ENCODE results near the gene MAP2K2. TPM values are rescaled to one million over a fixed set of nuclear protein-coding genes. Genes with fewer than 3 reads are reported as not detected.

The MAP2K2 gene
- total and polyA plus RNA-seq, 2 donors: 54.7 to 103 TPM

DNA sequence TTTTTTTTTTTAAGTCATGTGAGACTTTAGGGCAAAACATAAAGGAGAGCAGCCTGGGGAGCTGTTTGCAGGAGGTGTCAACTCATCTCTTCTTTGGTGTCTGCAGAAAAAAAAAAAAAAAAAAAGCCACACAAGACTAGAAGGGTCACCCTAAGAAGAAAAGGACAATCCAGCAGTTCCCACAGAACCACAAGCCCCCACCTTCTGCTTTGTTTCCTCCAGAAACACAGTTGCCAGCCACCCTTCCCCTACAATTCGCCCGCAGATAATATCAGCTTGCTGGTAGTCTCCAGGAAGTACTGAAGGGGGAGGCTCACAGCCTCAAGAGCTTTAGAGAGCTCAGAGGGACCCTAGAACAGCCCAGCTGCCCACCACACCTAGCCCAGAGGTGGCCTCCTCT lies 34.9 kb downstream of the MAP2K2 start:
- Histone ChIP-seq H3K27ac (ENCODE audit: low read depth) (peak overlapping the region; percentile 86), H3K4me3 (ENCODE audit: low read depth, low read length) (no peak overlapping the region), H3K4me1 (ENCODE audit: insufficient read depth) (peaks cover 2% of the 10 kb centered on the region), H3K36me3 (ENCODE audit: insufficient read depth) (peaks cover 3% of the 10 kb centered on the region)
- 67% methylated on average over 2 of the region's 2 CpGs for WGBS
- DNase-seq (ENCODE audit: extremely low spot score): no peak

- WGBS: 80% methylated on average over 31 of the region's 31 CpGs
- Histone ChIP-seq H3K36me3 (ENCODE audit: insufficient read depth) (peaks cover 2% of the 10 kb centered on the region), H3K4me1 (ENCODE audit: insufficient read depth) (peaks cover 2% of the 10 kb centered on the region), H3K27ac (ENCODE audit: low read depth) (peak overlapping the region; percentile 56), H3K4me3 (ENCODE audit: low read depth, low read length) (no peak overlapping the region)
- no peak for DNase-seq (ENCODE audit: extremely low spot score)
These were observed 35.9 kb downstream of the MAP2K2 start for GRCh38 chr19:4087787-4088679.

GRCh38 chr19:4086411-4086867 lies 37.5 kb downstream of the MAP2K2 start:
- Histone ChIP-seq H3K27ac (ENCODE audit: low read depth) (no peak overlapping the region), H3K4me3 (ENCODE audit: low read depth, low read length) (no peak overlapping the region)
- 51% methylated on average over 17 of the region's 17 CpGs for WGBS

GRCh38 chr19:4084547-4084877 lies 39.4 kb downstream of the MAP2K2 start:
- Histone ChIP-seq H3K4me1 (ENCODE audit: insufficient read depth) (peaks cover 2% of the 10 kb centered on the region), H3K4me3 (ENCODE audit: low read depth, low read length) (no peak overlapping the region), H3K36me3 (ENCODE audit: insufficient read depth) (no peaks in the 10 kb centered on the region), H3K27ac (ENCODE audit: low read depth) (peak overlapping the region; percentile 75)
- no peak for DNase-seq (ENCODE audit: extremely low spot score)
- 62% methylated on average over 8 of the region's 8 CpGs for WGBS

More at GRCh38 chr19:4086411-4086867, 37.5 kb downstream of the MAP2K2 start:
- no peak for DNase-seq (ENCODE audit: extremely low spot score)
- Histone ChIP-seq H3K36me3 (ENCODE audit: insufficient read depth) (peaks cover 2% of the 10 kb centered on the region), H3K4me1 (ENCODE audit: insufficient read depth) (peaks cover 2% of the 10 kb centered on the region)

- DNase-seq (ENCODE audit: extremely low spot score): no peak
- WGBS: 56% methylated on average over 28 of the region's 28 CpGs
- peak overlapping the region; percentile 75 for H3K27ac ChIP-seq (ENCODE audit: low read depth)
- no peaks in the 10 kb centered on the region for H3K36me3 ChIP-seq (ENCODE audit: insufficient read depth)
- H3K4me1 ChIP-seq (ENCODE audit: insufficient read depth): peaks cover 3% of the 10 kb centered on the region
- H3K4me3 ChIP-seq (ENCODE audit: low read depth, low read length): no peak overlapping the region
These were observed 40.0 kb downstream of the MAP2K2 start for GRCh38 chr19:4083677-4084546.

GRCh38 chr19:4082172-4082571 lies 41.8 kb downstream of the MAP2K2 start:
- no peak for DNase-seq (ENCODE audit: extremely low spot score)
- Histone ChIP-seq H3K27ac (ENCODE audit: low read depth) (no peak overlapping the region), H3K4me3 (ENCODE audit: low read depth, low read length) (no peak overlapping the region), H3K4me1 (ENCODE audit: insufficient read depth) (peaks cover 1% of the 10 kb centered on the region), H3K36me3 (ENCODE audit: insufficient read depth) (no peaks in the 10 kb centered on the region)
- 80% methylated on average over 9 of the region's 9 CpGs for WGBS

DNA sequence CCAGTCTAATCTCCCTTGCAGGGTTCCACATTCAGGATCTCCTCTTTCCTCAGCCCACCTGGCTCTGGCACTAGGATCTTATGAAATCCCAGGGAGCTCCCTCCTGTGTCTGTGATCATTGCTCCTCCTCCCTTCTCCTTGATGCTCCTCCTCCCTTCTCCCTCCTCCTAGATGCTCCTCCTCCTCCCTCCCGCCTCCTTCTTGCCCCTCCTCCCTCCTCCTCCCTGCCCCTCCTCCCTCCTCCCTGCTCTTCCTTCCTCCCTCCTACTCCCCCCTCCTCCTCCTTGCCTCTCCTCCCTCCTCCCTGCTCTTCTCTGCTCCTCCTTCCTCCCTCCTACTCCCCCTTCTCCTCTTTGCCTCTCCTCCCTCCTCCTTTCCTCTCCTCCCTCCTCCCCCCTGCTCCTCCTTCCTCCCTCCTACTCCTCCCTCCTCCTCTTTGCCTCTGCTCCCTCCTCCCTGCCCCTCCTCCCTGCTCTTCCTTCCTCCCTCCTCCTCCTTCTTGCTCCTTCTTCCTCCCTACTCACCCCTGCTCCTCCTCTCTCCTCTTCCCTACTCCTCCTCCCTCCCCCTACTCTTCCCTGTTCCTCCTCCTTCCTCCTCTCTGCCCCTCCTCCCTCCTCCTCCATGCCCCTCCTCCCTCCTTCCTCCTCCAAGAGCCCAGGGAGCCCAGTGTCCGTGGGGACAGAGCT lies 42.3 kb downstream of the MAP2K2 start:
- no peak for DNase-seq (ENCODE audit: extremely low spot score)
- Histone ChIP-seq H3K36me3 (ENCODE audit: insufficient read depth) (no peaks in the 10 kb centered on the region), H3K27ac (ENCODE audit: low read depth) (no peak overlapping the region), H3K4me1 (ENCODE audit: insufficient read depth) (peaks cover 1% of the 10 kb centered on the region), H3K4me3 (ENCODE audit: low read depth, low read length) (no peak overlapping the region)
- WGBS: 23% methylated on average over 2 of the region's 2 CpGs

GRCh38 chr19:4080473-4080872 lies 43.4 kb downstream of the MAP2K2 start:
- no peaks in the 10 kb centered on the region for H3K36me3 ChIP-seq (ENCODE audit: insufficient read depth)
- no peak for DNase-seq (ENCODE audit: extremely low spot score)

DNA sequence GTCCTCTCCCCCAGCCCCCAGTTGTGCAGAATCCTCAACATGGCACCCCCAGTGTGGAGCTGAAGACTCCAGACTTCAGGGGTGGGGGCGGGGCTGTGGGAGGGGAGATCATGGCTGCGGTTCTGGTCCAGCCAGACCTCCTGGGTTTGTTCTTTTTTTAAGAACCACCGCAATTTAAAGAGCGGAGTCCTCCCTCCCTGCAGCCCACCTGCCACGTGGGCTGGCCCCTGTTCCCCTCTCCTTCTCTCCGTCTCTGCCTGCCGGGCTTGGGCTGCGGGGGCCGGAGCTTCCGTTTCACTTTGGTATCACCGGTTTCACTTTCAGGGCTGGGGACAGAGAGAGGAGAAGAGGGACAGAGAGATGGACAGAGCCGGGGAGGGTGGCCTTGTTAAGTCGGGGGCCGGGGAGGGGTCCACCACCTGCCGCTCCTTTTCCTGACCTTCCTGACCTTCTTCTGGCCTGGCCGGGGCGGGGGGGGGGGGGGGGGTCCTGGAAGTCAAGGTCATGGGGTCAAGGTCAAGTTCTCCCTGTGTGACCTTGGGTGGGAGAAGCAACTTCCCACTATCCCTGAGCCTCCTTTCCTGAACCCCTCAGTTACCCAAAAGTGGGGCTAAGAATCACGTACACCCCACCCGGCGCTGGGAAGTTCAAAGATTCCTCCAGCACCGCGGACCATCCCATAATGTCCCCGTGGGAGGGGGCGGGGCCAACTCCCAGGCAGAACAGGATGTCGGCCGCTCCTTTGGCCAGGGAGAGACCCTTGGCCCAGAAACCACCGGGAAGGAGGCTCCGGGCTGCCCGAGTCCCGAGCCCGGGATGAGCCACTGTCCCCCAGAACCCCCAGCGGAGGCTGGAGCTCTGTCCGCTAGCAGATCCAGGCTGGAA lies 45.9 kb downstream of the MAP2K2 start:
- whole genome bisulfite sequencing: 11% methylated on average over 32 of the region's 33 CpGs
- H3K27ac ChIP-seq (ENCODE audit: low read depth): peak overlapping the region; percentile 76
- no peaks in the 10 kb centered on the region for H3K36me3 ChIP-seq (ENCODE audit: insufficient read depth)

More at GRCh38 chr19:4080473-4080872, 43.4 kb downstream of the MAP2K2 start:
- 78% methylated on average over 6 of the region's 6 CpGs for WGBS
- no peak overlapping the region for H3K4me3 ChIP-seq (ENCODE audit: low read depth, low read length)
- peaks cover 1% of the 10 kb centered on the region for H3K4me1 ChIP-seq (ENCODE audit: insufficient read depth)
- no peak overlapping the region for H3K27ac ChIP-seq (ENCODE audit: low read depth)

DNA sequence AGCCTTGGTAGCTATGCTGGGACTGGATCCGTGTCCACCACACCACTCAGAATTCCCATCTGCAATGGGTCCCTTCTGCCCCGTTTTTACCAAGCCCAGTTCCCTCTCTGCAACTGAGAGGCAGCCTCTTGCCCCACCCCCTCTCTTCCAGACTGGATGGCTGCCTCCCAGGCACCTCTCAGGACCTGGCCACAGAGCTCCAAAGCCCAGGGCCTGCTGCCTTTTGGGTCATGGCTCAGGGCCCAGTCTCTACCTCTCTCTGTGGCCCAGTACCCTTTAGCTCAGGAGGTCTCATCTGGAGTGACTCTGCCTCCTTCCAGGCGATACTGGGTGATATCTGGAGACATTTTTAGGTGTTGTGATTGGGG lies 46.9 kb downstream of the MAP2K2 start:
- H3K4me3 ChIP-seq (ENCODE audit: low read depth, low read length): no peak overlapping the region

More for the DNA sequence above, 45.9 kb downstream of the MAP2K2 start:
- Histone ChIP-seq H3K4me3 (ENCODE audit: low read depth, low read length) (peak overlapping the region; percentile 40), H3K4me1 (ENCODE audit: insufficient read depth) (peaks cover 1% of the 10 kb centered on the region)
- DNase-seq (ENCODE audit: extremely low spot score): no peak

GRCh38 chr19:4075373-4075772 lies 48.5 kb downstream of the MAP2K2 start:
- no peak overlapping the region for H3K27ac ChIP-seq (ENCODE audit: low read depth)
- no peak overlapping the region for H3K4me3 ChIP-seq (ENCODE audit: low read depth, low read length)
- H3K36me3 ChIP-seq (ENCODE audit: insufficient read depth): no peaks in the 10 kb centered on the region
- no peak for DNase-seq (ENCODE audit: extremely low spot score)
- peaks cover 1% of the 10 kb centered on the region for H3K4me1 ChIP-seq (ENCODE audit: insufficient read depth)
- 69% methylated on average over 9 of the region's 9 CpGs for WGBS

More for the DNA sequence above, 46.9 kb downstream of the MAP2K2 start:
- Histone ChIP-seq H3K27ac (ENCODE audit: low read depth) (no peak overlapping the region), H3K36me3 (ENCODE audit: insufficient read depth) (no peaks in the 10 kb centered on the region), H3K4me1 (ENCODE audit: insufficient read depth) (peaks cover 1% of the 10 kb centered on the region)
- DNase-seq (ENCODE audit: extremely low spot score): no peak
- WGBS: 85% methylated on average over 3 of the region's 3 CpGs

DNA sequence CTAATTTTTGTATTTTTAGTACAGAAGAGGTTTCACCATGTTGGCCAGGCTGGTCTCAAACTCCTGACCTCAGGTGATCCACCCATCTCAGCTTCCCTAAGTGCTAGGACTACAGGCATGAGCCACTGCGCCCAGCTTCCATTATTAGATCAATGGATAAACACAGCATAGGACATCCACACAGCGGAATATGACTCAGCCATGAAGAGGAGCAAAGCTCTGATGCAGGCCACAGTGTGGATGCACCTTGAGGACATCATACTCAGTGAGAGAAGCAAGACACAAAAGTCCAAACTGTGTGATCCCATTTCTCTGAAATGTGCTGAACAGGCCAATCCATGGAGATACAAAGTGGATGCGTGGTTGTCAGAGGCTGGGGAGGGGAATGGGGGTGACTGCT lies 52.3 kb downstream of the MAP2K2 start:
- Histone ChIP-seq H3K4me3 (ENCODE audit: low read depth, low read length) (no peak overlapping the region), H3K27ac (ENCODE audit: low read depth) (no peak overlapping the region), H3K36me3 (ENCODE audit: insufficient read depth) (no peaks in the 10 kb centered on the region), H3K4me1 (ENCODE audit: insufficient read depth) (peaks cover 1% of the 10 kb centered on the region)
- no peak for DNase-seq (ENCODE audit: extremely low spot score)
- WGBS: 93% methylated on average over 3 of the region's 3 CpGs

Measured in urinary bladder (tissue), 4 donors.